ENCODE data around the gene PPM1F.

GRCh38 chr22:21889251-21889990, 63.2 kb downstream of the PPM1F start:
- TF ChIP-seq, protein P1, sequence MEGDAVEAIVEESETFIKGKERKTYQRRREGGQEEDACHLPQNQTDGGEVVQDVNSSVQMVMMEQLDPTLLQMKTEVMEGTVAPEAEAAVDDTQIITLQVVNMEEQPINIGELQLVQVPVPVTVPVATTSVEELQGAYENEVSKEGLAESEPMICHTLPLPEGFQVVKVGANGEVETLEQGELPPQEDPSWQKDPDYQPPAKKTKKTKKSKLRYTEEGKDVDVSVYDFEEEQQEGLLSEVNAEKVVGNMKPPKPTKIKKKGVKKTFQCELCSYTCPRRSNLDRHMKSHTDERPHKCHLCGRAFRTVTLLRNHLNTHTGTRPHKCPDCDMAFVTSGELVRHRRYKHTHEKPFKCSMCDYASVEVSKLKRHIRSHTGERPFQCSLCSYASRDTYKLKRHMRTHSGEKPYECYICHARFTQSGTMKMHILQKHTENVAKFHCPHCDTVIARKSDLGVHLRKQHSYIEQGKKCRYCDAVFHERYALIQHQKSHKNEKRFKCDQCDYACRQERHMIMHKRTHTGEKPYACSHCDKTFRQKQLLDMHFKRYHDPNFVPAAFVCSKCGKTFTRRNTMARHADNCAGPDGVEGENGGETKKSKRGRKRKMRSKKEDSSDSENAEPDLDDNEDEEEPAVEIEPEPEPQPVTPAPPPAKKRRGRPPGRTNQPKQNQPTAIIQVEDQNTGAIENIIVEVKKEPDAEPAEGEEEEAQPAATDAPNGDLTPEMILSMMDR (IDR thresholded peaks at IDR 0.05; ENCODE audit: insufficient read depth, low read length, poor library complexity, severe bottlenecking), result no peak
- TF ChIP-seq EZH2phosphoT487 (conservative IDR thresholded peaks at IDR 0.05; ENCODE audit: low read length), result no peak

Data from SU-DHL-6 (cell line).